ENCODE data around the gene MME. TPM values are rescaled to one million over a fixed set of nuclear protein-coding genes. Genes with fewer than 3 reads are reported as not detected.

MME gene
- total and polyA plus RNA-seq, 2 of the 8 experiments (the other 6 are each of a cell fraction or from before 2014, with no cell fraction given) = 5.0 to 39.6 TPM

- Histone ChIP-seq H4K91ac (replicated peaks; ENCODE audit: insufficient read length, low read length) (no peak overlapping the region), H3K9ac (replicated peaks in 1 of 4; ENCODE audit: extremely low read depth in 1 of 4, low read depth in 3 of 4, low read length in 3 of 4) (no peak overlapping the region), H3K27ac (ENCODE audit: low read depth, low read length) (no peak overlapping the region), H3K23ac (ENCODE audit: insufficient read length) (no peak overlapping the region), H4K5ac (ENCODE audit: insufficient read length, low read depth, low read length) (no peak overlapping the region), H3K4ac (replicated peaks; ENCODE audit: insufficient read length, low read depth, low read length) (no peak overlapping the region), H3K14ac (ENCODE audit: insufficient read length) (no peak overlapping the region), H3K18ac (ENCODE audit: extremely low read depth, low read length) (no peak overlapping the region), H2AFZ (ENCODE audit: low read length) (no peak overlapping the region), H2BK15ac (ENCODE audit: low read length) (no peak overlapping the region), H2BK20ac (ENCODE audit: low read length) (no peak overlapping the region), H3K36me3 (ENCODE audit: control insufficient read depth in 2 of 4, insufficient read depth in 4 of 4, low read length in 3 of 4) (no peaks in the 10 kb centered on the region), H4K20me1 (replicated peaks in 1 of 2; ENCODE audit: control insufficient read depth in 1 of 2, insufficient read depth in 2 of 2, low read length in 2 of 2) (no peaks in the 10 kb centered on the region), H3K23me2 (ENCODE audit: low read depth, low read length) (no peaks in the 10 kb centered on the region), H3K4me1 (replicated peaks in 1 of 4; ENCODE audit: control insufficient read depth in 3 of 4, insufficient read depth in 4 of 4, low read length in 3 of 4) (0 out of 7 replicates have a peak, but pooled peaks cover 0 to 3% (median 0%) of the 10 kb centered on the region in 4 experiments), H3K4me3 (ENCODE audit: extremely low read depth in 1 of 4, insufficient read depth in 2 of 4, low read depth in 3 of 4, low read length in 4 of 4) (no peak overlapping the region), H2BK120ac (replicated peaks; ENCODE audit: low read depth, low read length) (no peak overlapping the region), H2BK12ac (ENCODE audit: low read depth, low read length) (no peak overlapping the region), H2AK5ac (ENCODE audit: low read depth, low read length) (no peak overlapping the region), H3K79me2 (ENCODE audit: control insufficient read depth in 1 of 2, insufficient read depth in 2 of 2, low read length in 2 of 2) (no peaks in the 10 kb centered on the region), H3K56ac (replicated peaks; ENCODE audit: insufficient read length, low read depth, low read length) (no peak overlapping the region), H3K27me3 (replicated peaks in 1 of 4; ENCODE audit: control insufficient read depth in 3 of 4, extremely low read depth in 1 of 4, insufficient read depth in 3 of 4, low read length in 3 of 4) (no peaks in the 10 kb centered on the region), H3K79me1 (ENCODE audit: low read depth, low read length) (no peaks in the 10 kb centered on the region), H4K8ac (ENCODE audit: extremely low read depth, insufficient read depth, low read length) (no peak overlapping the region), H3K4me2 (ENCODE audit: insufficient read depth in 1 of 2, low read depth in 2 of 2, low read length in 2 of 2) (no peak overlapping the region), H3K9me3 (ENCODE audit: insufficient read depth in 2 of 2, low read depth in 1 of 2, low read length in 1 of 2) (no peaks in the 10 kb centered on the region), H2BK5ac (ENCODE audit: low read depth, low read length) (no peak overlapping the region)
- FAIRE-seq = no peak
- WGBS, 2 experiments (ENCODE audit: extremely low coverage in 1 of 2, insufficient coverage in 1 of 2, insufficient read length in 1 of 2, insufficient replicate concordance in 2 of 2, low coverage in 1 of 2, low lambda C conversion rate in 2 of 2, missing lambda C conversion rate in 1 of 2) = 79% methylated on average over 2 of the region's 2 CpGs; no CpG with 5 or more reads in 1 of the 2 experiments
- CTCF ChIA-PET (ENCODE audit: partially characterized antibody) = no interaction called here
- TF ChIP-seq CBX5 (IDR thresholded peaks at IDR 0.05; ENCODE audit: low read depth, low read length) (no peak), JUND (IDR thresholded peaks at IDR 0.05; ENCODE audit: low read length) (peak; percentile 83), SRF (IDR thresholded peaks at IDR 0.05; ENCODE audit: low read depth, low read length) (peak; percentile 32; the same call in 1 of the 2 replicates)
- POLR2A ChIA-PET (ENCODE audit: partially characterized antibody) = no interaction called here
- DNase-seq (ENCODE audit: low read depth in 1 of 2, low spot score in 2 of 2) = no peak
These were observed 105.5 kb downstream of the MME start for GRCh38 chr3:155185631-155186071.

All from H1 (cell line).